HG03442 (cell line): ENCODE results near the gene TRIM75.
"Not testable (repeated sequence)": the region's sequence is repeated elsewhere in the genome, so short reads cannot be mapped to it uniquely, and the experiment has no call there.

Experiments
- ATAC-seq: cut with Tn5 transposase; IDR thresholded peaks from one replicate; pipeline ENCODE4 v1.9.1; 2021; ENCODE audit warnings: mild to moderate bottlenecking, moderate library complexity; ENCODE audit not compliant: unreplicated experiment

Gene TRIM75

GRCh38 chr4:165073346-165073745 lies 19.7 kb downstream of the TRIM75 start:
- ATAC-seq: not testable (repeated sequence)

GRCh38 chr4:165077034-165077578 lies 23.4 kb downstream of the TRIM75 start:
- ATAC-seq: no peak

- ATAC-seq: peak; percentile 42
These were observed 25.8 kb downstream of the TRIM75 start for GRCh38 chr4:165079476-165079875.

GRCh38 chr4:165084787-165085186 lies 31.1 kb downstream of the TRIM75 start:
- not testable (repeated sequence) for ATAC-seq

- no peak for ATAC-seq
These were observed 32.3 kb downstream of the TRIM75 start for GRCh38 chr4:165085946-165086345.

- no peak for ATAC-seq
These were observed 34.7 kb downstream of the TRIM75 start for GRCh38 chr4:165088366-165088765.

GRCh38 chr4:165092187-165092586 lies 38.5 kb downstream of the TRIM75 start:
- ATAC-seq: not testable (repeated sequence)

- ATAC-seq: no peak
These were observed 41.2 kb downstream of the TRIM75 start for GRCh38 chr4:165094873-165095272.

- no peak for ATAC-seq
These were observed 41.6 kb downstream of the TRIM75 start for GRCh38 chr4:165095291-165095690.

- ATAC-seq: peak; percentile 52
These were observed 43.1 kb downstream of the TRIM75 start for GRCh38 chr4:165096776-165097175.

GRCh38 chr4:165101641-165102040 lies 48.0 kb downstream of the TRIM75 start:
- ATAC-seq: no peak

GRCh38 chr4:165106518-165106917 lies 52.9 kb downstream of the TRIM75 start:
- ATAC-seq: no peak
